GM18508 (cell line): ENCODE results near the gene PF4V1.
"Not testable (repeated sequence)": the region's sequence is repeated elsewhere in the genome, so short reads cannot be mapped to it uniquely, and the experiment has no call there.

Experiments
- ATAC-seq: cut with Tn5 transposase; IDR thresholded peaks from one replicate; pipeline ENCODE4 v1.9.1; 2021; ENCODE audit warnings: moderate number of reproducible peaks; ENCODE audit not compliant: insufficient read depth, unreplicated experiment

Gene PF4V1

GRCh38 chr4:73897380-73898136 lies 44.5 kb downstream of the PF4V1 start:
- ATAC-seq: no peak

DNA sequence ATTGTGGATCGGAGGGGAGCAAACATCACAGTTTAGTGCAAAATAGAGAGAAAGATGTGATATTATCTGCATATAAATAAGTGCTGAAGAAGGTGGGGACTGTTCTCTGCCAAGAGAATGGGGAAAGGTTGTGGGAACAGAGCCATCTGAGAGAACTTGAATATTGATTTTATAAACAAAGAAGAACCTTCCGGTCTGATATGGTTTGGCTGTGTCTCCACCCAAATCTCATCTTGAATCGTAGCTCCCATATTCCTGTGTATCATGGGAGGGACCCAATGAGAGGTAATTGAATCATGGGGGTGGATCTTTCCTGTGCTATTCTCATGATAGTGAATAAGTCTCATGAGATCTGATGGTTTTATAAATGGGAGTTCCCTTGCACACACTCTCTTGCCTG lies 46.2 kb downstream of the PF4V1 start:
- ATAC-seq: not testable (repeated sequence)

DNA sequence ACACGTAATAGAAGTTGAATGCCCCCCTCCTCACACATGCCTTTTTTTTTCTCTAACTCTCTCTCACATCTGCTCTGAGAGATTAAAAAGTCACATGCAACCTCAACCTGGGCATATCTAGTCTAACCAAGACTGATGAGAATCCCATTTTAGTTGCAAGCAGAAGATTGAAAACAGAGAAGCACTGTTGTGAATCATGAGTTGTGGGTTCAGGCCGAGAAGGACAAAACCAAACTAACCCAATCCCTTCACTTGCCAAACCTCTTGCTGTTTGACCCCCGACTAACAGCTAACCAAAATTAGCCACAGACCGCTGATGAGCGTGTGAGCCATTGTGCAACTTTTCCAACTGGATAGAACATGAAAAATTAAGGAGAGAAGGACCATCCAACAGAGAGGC lies 47.9 kb downstream of the PF4V1 start:
- ATAC-seq: no peak

DNA sequence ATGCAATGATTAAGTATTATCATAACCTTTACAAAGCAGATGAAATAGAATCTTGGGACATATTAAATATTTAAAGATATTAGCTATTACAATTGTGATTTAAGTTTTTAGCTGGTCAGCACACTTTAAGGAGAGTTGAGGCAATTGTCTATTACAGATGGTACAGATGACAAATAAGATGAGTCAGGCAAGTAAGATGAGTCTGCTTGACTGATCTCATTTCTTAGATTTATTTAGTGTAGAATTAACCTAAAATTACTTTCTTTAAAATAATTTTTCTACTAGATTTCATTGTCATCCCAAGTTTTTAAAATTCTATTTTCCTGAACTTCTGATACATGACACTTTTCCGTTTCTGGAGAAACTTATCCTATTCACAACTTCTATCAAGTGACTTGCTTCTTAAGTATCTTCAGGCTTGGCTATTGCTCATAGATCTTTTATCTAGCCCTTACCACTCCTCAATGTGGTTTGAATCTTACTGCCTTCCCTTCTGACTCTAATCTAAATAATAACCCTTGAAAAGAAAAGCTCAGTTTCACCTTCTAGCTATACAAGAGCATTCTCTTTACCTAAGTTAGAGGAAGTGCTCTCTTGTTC lies 49.0 kb downstream of the PF4V1 start:
- ATAC-seq: no peak

DNA sequence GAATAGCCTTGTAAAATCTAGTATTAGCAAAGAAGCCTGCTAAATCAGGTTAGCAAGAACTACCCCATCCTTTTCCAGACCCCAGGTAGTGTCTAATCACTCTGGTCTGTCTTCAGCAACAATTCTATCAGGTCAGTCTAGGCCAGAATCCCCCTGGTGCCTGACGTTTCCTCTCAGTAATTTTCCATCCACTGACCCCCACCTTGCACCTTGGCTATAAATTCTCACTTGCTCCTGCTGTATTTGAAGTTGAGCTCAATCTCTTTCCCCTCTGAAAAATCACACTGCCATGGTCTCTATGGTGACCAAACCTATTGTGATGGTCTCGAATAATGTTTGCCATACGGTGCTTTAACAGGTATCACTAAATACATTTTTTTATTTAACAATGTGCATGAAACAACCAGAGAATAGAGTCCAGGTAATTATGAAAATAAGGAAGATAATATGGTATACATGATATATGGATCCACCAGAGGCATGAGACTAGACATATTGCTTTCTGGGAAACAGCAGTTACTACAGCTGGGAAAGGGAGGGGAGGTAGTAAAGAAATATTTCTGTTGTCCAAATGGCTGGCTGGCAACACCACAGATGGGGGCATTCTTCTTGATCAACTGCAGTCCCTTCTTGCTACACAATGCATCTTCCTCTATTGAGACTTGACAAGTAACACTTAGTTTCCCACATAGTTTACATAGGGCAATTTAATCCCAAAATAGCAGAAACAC lies 49.9 kb downstream of the PF4V1 start:
- no peak for ATAC-seq
